Neural crest cell (in vitro differentiated cells): Measurements from ENCODE around the gene PCSK4. TPM values are rescaled to one million over a fixed set of nuclear protein-coding genes. Genes with fewer than 3 reads are reported as not detected.
"Not testable (repeated sequence)": the region's sequence is repeated elsewhere in the genome, so short reads cannot be mapped to it uniquely, and the experiment has no call there.

Experiments
- DNase-seq: peaks from one replicate; pipeline ENCODE4 v3.0.0; 2021; ENCODE audit warnings: low read depth, mixed read lengths, low spot score
- H3K27ac Mint-ChIP-seq: one replicate; pipeline ENCODE4 v1.8.0; 2021; ENCODE audit warnings: mild to moderate bottlenecking, mixed read lengths; ENCODE audit not compliant: unreplicated experiment
- H3K27me3 Mint-ChIP-seq: 2 replicates; pipeline ENCODE4 v1.8.0; 2021; ENCODE audit warnings: low read depth, mild to moderate bottlenecking, mixed read lengths
- H3K36me3 Mint-ChIP-seq: 2 replicates; pipeline ENCODE4 v1.8.0; 2021; ENCODE audit warnings: low read depth, mild to moderate bottlenecking, mixed read lengths
- H3K4me1 Mint-ChIP-seq: 2 replicates; pipeline ENCODE4 v1.8.0; 2021; ENCODE audit warnings: mixed read lengths
- H3K4me3 Mint-ChIP-seq: one replicate; pipeline ENCODE4 v1.8.0; 2021; ENCODE audit warnings: mild to moderate bottlenecking, mixed read lengths
- H3K9me3 Mint-ChIP-seq: 2 replicates; pipeline ENCODE4 v1.8.0; 2021; ENCODE audit warnings: mixed read lengths
- total RNA-seq: library from RNA; stranded (reverse); gene quantifications from 2 replicates; pipeline ENCODE4 v1.2.1, GENCODE V29; 2021
- TF ChIP-seq, protein P1 (sequence below): fragments of 200-600 bp; sonication (generic); conservative IDR thresholded peaks from 2 replicates; pipeline ENCODE4 v1.5.0; 2021; ENCODE audit warnings: antibody characterized with exemption, mild to moderate bottlenecking

Gene PCSK4
- total RNA-seq, 1 donor from 2014 or later = 11.7 TPM

DNA sequence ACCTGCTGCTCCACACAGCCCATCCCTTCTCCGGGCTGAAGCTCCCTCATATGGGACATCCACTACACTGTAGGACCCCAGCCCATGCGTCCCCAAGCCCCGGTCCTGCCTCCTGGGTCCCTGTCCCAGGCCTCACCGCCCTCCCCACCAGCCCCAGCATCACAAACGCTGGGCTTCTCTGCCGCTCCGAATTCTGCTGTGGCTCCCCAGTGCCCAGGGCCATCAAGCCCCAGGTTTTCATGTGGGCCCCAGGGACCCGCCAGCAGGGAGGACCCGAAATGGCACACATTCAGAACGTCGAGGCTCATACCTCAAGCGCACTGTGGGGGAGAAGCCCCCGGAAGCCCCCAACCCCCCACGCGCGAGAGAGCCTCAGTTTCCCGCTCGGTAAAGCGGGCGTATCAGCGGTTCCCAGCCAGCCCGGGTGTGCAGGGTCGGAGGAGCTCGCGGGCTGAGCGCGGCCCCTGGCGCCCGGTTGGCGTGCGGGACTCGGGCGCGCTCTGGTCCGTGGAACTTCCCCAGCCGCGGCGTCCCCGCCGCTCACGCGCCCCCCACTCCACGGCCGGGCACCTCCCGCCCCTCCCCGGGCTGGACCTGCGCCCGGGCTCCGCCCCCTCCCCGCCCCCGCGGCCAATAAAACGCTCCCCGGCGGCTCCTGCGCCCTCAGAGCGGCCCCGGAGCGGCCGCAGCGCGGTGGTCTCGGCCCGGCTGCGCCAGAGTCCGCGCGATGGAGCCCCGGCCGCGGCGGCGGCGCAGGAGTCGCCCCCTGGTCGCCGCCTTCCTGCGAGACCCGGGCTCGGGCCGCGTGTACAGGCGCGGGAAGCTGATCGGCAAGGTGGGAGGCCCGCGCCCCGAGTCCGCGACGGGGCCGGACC, 33.5 kb upstream of the PCSK4 start, which contains the start of gene PLK5:
PLK5 (plus strand) TSS at position 666 of the 875 bp plus-strand sequence. CDS start 2,920 bp downstream, outside the sequence.
- no peak for DNase-seq
- Mint-ChIP-seq H3K27ac (no peak within 1 kb of the TSS), H3K4me1 (peaks cover 7% of the 10 kb centered on the region)

DNA sequence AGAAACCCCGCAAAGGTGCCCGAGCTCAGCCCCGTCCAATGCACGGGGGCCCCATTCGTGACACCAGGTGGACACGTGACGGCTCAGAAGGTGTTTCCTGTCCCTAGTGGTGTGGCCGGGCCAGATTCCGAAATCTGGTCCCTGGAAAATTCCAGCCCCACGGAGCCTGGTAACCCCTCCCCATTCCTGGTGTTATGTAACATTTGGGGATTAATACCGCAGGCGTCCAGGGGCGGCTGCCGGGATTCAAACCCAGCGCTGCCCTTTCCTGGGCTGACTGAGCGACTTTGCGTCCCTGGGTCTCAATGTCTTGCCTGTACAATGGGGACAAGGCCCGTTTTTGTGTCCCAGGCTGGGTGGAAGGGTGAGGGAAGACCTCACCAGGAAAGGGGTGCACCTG, 32.7 kb upstream of the PCSK4 start:
- no peaks in the 10 kb centered on the region for H3K9me3 Mint-ChIP-seq
- H3K4me1 Mint-ChIP-seq = peaks cover 7% of the 10 kb centered on the region
- H3K4me3 Mint-ChIP-seq = no peak overlapping the region
- TF ChIP-seq, protein P1, sequence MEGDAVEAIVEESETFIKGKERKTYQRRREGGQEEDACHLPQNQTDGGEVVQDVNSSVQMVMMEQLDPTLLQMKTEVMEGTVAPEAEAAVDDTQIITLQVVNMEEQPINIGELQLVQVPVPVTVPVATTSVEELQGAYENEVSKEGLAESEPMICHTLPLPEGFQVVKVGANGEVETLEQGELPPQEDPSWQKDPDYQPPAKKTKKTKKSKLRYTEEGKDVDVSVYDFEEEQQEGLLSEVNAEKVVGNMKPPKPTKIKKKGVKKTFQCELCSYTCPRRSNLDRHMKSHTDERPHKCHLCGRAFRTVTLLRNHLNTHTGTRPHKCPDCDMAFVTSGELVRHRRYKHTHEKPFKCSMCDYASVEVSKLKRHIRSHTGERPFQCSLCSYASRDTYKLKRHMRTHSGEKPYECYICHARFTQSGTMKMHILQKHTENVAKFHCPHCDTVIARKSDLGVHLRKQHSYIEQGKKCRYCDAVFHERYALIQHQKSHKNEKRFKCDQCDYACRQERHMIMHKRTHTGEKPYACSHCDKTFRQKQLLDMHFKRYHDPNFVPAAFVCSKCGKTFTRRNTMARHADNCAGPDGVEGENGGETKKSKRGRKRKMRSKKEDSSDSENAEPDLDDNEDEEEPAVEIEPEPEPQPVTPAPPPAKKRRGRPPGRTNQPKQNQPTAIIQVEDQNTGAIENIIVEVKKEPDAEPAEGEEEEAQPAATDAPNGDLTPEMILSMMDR = no peak
- DNase-seq = no peak
- H3K27ac Mint-ChIP-seq = no peak overlapping the region
- no peaks in the 10 kb centered on the region for H3K36me3 Mint-ChIP-seq
- H3K27me3 Mint-ChIP-seq = peaks cover 67% of the 10 kb centered on the region

More for the DNA sequence above, 33.5 kb upstream of the PCSK4 start, which contains the start of gene PLK5:
- Mint-ChIP-seq H3K36me3 (no peaks in the 10 kb centered on the region), H3K27me3 (peaks cover 59% of the 10 kb centered on the region), H3K9me3 (no peaks in the 10 kb centered on the region), H3K4me3 (no peak within 1 kb of the TSS)
- TF ChIP-seq, protein P1 = no peak

DNA sequence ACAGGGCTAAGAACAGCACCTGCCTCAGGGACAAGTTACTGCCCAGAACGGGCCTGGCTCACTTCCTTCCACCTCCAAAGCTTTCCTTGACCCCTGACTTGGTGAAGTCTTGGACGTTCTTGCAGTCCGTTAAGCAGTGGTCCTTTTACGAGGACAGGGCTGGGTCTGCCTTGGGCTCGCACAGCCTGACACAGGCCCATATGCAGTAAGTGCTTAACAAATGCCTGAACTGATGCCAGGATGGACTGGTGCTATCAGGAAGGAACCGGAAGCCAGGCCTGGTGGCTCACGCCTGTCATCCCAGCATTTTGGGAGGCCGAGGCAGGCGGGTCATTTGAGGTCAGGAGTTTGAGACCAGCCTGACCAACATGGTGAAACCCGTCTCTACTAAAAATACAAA, 31.9 kb upstream of the PCSK4 start:
- Mint-ChIP-seq H3K9me3 (no peaks in the 10 kb centered on the region), H3K4me3 (no peak overlapping the region), H3K27me3 (peaks cover 65% of the 10 kb centered on the region), H3K4me1 (peaks cover 7% of the 10 kb centered on the region), H3K36me3 (no peaks in the 10 kb centered on the region), H3K27ac (no peak overlapping the region)
- no peak for DNase-seq
- TF ChIP-seq, protein P1 = no peak

DNA sequence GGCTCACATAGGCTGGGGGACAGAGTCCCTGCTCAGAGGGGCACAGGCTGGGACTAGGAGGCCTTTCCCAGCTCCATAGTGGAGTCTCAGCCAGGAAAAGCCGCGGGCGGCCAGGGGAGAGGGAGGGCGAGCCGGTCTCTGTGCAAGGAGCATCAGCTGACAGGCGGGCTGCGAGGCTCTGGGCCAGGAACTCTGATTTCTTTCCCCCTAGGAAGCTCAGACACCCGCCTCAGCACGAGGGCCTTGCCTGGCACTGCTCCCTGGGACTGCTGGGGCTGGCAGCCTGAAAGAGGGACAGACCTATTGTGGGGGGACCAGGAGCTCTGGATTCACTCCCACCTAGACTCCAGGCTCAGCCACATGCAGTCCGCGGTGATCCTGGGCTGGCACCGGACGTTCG, 31.5 kb upstream of the PCSK4 start:
- no peak for DNase-seq
- no peak overlapping the region for H3K27ac Mint-ChIP-seq
- H3K9me3 Mint-ChIP-seq = no peaks in the 10 kb centered on the region
- no peaks in the 10 kb centered on the region for H3K36me3 Mint-ChIP-seq
- TF ChIP-seq, protein P1 = no peak
- H3K4me3 Mint-ChIP-seq = no peak overlapping the region
- H3K4me1 Mint-ChIP-seq = peaks cover 7% of the 10 kb centered on the region
- H3K27me3 Mint-ChIP-seq = peaks cover 66% of the 10 kb centered on the region

DNA sequence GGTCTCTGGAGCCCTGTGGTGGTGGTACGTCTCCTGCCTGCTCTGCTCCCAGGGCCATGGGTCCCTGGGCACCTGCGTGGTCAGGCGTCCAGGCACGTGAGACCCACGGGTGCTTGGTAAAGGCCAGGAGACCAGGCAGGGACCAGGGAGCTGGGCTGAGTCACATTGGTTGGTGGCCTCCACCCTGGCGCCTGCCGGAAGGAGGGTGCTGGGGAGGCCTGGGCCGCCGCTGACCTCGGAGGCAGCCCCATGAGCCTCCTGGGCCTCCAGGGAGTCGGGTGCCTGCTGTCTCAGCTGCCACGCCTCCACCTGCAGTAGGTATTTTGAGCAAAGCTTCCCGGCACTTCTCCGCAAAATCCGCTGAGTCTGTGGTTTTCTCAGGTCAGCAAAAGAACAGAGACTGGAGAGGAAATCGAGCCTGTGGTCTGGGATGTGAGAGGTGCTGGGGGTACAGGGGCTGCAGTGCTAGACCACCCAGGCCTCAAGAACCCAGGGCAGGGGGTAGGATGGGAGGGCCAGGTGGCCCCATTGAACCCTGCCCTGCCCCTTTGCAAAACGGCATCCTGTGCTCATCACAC, 30.1 kb upstream of the PCSK4 start:
- DNase-seq = no peak
- Mint-ChIP-seq H3K27ac (no peak overlapping the region), H3K9me3 (no peaks in the 10 kb centered on the region), H3K36me3 (no peaks in the 10 kb centered on the region), H3K4me3 (no peak overlapping the region), H3K4me1 (peaks cover 7% of the 10 kb centered on the region), H3K27me3 (peaks cover 63% of the 10 kb centered on the region)
- TF ChIP-seq, protein P1 = no peak

DNA sequence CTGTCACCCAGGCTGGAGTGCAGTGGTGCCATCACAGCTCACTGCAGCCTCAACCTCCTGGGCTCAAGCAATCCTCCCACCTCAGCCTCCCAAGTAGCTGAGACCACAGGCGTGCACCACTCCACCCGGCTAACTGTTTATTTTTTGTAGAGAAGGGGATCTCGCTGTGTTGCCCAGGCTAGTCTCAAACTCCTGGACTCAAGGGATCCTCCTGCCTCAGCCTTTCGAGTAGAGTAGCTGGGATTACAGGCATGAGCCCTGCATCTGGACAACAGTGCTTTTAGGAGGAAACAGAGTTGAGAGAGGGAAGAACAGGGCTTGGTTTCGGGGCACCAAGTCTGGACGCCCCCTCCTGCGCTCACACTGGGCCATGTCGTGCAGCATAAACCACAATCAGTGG, 29.7 kb upstream of the PCSK4 start:
- H3K27me3 Mint-ChIP-seq = peaks cover 62% of the 10 kb centered on the region
- H3K9me3 Mint-ChIP-seq = not testable (repeated sequence)

More for the DNA sequence above, 29.7 kb upstream of the PCSK4 start:
- not testable (repeated sequence) for H3K36me3 Mint-ChIP-seq, H3K27ac Mint-ChIP-seq, H3K4me1 Mint-ChIP-seq, DNase-seq, H3K4me3 Mint-ChIP-seq
